GM10266 (cell line): ENCODE data around the gene FLNB.
A peak's percentile ranks its signal among the peaks of the same experiment; 100 is the strongest.

Experiments used
- DNase-seq: peaks from one replicate; pipeline ENCODE4 v3.0.0; 2012; ENCODE audit errors: extremely low spot score
- TF ChIP-seq, protein P1 (sequence below): IDR thresholded peaks from 2 replicates; pipeline ENCODE4 v1.5.1; 2012; ENCODE audit warnings: mild to moderate bottlenecking, low read depth; ENCODE audit not compliant: control insufficient read depth, insufficient read depth; ENCODE audit errors: missing control alignments

The FLNB gene

GRCh38 chr3:58215317-58216025 is 207.2 kb downstream of the FLNB start:
- TF ChIP-seq, protein P1, sequence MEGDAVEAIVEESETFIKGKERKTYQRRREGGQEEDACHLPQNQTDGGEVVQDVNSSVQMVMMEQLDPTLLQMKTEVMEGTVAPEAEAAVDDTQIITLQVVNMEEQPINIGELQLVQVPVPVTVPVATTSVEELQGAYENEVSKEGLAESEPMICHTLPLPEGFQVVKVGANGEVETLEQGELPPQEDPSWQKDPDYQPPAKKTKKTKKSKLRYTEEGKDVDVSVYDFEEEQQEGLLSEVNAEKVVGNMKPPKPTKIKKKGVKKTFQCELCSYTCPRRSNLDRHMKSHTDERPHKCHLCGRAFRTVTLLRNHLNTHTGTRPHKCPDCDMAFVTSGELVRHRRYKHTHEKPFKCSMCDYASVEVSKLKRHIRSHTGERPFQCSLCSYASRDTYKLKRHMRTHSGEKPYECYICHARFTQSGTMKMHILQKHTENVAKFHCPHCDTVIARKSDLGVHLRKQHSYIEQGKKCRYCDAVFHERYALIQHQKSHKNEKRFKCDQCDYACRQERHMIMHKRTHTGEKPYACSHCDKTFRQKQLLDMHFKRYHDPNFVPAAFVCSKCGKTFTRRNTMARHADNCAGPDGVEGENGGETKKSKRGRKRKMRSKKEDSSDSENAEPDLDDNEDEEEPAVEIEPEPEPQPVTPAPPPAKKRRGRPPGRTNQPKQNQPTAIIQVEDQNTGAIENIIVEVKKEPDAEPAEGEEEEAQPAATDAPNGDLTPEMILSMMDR = no peak
- DNase-seq = no peak

GRCh38 chr3:58216496-58217195 is 208.4 kb downstream of the FLNB start:
- TF ChIP-seq, protein P1 = no peak
- DNase-seq = no peak

DNA sequence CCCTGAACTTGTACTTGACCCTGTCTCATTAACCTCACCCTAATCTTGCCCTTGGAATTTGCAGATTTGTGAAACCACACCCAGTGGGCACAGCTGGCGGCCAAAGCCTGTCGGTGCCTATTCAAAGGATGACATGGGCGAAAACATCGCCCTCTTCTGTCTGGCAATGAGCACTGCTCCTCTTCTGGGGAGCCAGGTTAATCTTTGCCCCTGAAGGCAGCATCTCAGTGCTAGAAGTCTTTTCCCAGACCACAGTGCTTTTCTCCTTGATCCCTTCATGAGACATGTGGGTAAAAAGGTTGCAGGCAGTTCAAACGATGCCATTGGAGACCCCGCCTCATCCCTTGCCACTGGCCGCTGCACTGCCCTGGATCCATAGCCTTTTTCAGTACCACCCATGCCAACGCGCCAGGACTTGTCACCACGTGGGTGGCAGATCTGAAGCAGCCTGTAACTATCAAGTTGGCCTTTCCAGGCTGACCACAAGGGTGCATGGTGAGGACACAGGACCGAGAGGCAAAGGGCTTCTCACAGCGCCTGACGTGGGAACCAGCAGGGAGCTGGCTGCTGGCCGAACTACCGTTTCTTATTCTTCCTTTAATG is 209.1 kb downstream of the FLNB start:
- peak; percentile 45 for DNase-seq
- TF ChIP-seq, protein P1 = peak; percentile 82

GRCh38 chr3:58218904-58219303 is 210.7 kb downstream of the FLNB start:
- TF ChIP-seq, protein P1 = no peak
- DNase-seq = no peak
